ENCODE results near the gene UBASH3B. TPM values are rescaled to one million over a fixed set of nuclear protein-coding genes. Genes with fewer than 3 reads are reported as not detected.

Gene UBASH3B
- total RNA-seq, 1 donor from 2014 or later: 4.2 TPM

DNA sequence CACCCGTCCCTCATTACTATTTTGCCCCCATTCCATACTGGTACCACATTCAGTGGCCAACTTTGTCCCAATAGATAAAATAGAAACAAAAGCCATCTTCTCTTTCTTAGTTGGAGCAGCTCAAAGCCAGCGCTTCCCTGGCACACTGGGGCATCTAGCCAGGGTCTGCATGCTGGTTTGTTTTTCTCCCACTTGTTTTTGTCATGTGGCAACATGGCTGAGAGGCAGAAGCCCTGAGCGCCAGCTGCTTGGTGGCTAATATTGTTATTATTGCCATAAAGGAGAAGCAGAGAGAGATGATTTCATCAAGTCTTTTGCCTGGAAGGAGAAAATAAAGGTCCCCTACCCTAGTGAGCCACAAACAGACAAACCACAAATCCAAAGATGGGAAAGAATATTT lies 134.4 kb downstream of the UBASH3B start:
- no peak for DNase-seq (ENCODE audit: low spot score)
- intact Hi-C loops (cut with DNase I): no loop called here

DNA sequence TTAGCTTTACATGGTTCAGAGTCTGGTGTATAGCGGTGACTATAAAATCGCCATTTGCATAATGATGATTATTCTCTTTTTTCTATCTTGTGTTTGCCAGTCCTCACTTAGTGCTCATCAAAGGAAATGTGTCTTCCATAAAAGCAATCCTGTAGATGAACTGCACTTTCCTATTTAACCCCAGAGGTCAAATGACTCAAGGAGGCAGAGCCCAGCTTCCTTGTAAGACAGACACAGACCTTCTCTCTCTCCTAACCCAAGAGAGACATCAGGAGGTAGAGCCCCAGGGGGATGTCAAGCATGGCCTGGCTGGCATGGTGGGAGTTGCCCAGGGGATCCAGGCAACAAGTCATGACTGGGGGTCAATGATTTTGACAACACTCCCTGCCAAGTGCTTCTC lies 135.9 kb downstream of the UBASH3B start:
- DNase-seq (ENCODE audit: low spot score): no peak
- intact Hi-C loops (cut with DNase I): no loop called here

DNA sequence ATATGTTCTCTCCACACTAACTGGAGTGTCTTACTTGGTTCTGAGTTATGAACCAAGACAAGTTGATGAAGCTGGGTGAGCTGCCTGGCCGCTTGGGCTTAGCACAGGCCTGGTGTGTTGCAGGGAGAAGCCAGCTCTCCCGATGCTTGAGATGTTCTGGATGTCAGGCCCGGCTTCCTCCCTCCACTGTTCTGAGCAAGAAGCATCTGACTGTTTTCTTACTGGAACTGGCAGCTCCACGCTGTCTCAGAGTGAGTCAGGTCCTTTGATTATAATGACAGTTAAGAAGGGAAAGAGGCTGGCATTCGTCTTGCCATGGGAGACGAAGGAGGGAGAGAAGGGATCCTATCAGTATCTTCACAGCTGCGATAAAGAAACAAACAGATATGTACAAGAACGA lies 136.3 kb downstream of the UBASH3B start:
- intact Hi-C loops (cut with DNase I): no loop called here
- no peak for DNase-seq (ENCODE audit: low spot score)

DNA sequence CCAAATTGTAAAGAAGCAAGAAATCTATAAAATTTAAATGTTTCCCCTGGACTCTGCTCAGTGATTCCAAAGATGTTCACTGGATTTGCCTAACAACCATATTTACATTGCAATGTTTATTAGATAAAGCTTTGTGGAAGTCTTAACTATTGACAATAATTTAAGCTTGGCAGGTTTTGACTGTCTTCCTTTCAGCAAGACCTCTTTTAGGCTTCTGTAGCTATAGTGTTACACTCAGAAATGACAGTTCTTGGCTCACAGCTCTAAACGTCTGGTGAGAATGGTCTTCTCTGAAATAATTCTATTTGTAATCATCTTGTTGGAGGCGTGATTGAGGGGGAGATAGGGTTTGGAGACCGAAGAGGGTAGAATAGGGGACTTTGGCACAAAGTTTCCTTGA lies 138.0 kb downstream of the UBASH3B start:
- no peak for DNase-seq (ENCODE audit: low spot score)
- intact Hi-C loops (cut with DNase I): no loop called here

DNA sequence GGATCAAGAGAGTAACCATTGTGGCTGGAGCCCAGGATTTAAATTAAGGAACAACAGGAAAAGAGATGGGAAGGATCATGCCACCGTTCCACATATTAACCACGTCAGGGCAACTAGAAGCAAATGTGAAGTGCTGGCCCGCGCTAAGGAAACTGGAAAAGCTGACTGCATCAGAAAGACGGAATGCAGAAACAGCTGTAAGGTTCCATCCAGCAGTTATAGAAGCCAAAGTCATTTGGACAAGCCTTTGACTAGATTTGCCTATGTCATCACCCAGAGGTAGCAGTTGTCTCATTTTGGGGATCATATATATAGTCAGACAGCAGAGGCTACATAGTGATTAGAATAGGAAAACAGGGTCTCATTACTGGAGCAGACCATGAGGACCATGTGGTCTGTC lies 139.8 kb downstream of the UBASH3B start:
- intact Hi-C loops (cut with DNase I): no loop called here
- DNase-seq (ENCODE audit: low spot score): no peak

DNA sequence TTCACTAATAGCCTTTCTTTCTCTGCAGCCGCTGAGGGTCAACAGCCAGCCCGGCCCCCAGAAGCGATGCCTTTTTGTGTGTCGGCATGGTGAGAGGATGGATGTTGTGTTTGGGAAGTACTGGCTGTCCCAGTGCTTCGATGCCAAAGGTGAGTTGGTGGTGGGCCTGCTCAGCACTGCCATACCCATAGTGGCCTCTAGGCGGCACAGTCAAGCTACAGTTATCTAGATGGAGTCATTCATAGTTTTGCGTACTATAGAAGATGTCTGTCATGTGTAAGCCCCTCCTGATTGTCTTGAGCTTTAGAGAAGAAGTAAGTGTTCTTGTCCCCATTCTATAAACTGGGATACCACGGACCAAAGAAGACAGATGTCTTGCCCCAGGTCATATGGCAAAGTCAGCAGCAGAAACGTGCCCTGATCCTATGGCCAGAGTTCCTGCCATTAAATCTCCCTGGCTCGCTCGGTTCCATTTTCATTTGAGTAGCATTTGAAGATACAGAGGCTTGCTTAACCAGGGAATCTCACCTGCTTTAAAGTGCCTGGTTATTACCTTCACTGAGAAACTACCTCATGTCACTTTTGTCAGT lies 140.7 kb downstream of the UBASH3B start:
- DNase-seq (ENCODE audit: low spot score): no peak
- intact Hi-C loops (cut with DNase I): loop anchor here (2.0 kb wide), 1 partner anchor 57 kb away; no protein-coding TSS in a partner anchor

DNA sequence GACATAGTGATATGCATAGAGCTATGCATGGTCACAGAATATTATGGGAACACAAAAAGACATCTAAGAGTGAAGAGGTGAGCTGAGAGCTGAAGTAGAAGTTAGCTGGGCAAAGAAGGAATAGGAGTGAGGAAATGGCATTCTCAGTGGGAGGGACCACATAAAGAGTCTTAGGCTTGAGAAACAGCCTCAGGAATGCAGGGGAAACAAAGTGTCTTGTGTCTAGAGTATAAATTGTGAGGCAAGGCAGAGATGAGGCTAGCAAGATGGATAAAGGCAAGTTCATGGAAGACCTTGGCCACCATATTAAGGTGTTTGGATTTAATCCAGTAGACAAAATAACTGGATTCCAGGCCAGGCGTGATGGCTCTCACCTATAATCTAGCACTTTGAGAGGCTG lies 142.1 kb downstream of the UBASH3B start:
- no peak for DNase-seq (ENCODE audit: low spot score)
- intact Hi-C loops (cut with DNase I): loop anchor here (2.0 kb wide), 1 partner anchor 55 kb away; no protein-coding TSS in a partner anchor

DNA sequence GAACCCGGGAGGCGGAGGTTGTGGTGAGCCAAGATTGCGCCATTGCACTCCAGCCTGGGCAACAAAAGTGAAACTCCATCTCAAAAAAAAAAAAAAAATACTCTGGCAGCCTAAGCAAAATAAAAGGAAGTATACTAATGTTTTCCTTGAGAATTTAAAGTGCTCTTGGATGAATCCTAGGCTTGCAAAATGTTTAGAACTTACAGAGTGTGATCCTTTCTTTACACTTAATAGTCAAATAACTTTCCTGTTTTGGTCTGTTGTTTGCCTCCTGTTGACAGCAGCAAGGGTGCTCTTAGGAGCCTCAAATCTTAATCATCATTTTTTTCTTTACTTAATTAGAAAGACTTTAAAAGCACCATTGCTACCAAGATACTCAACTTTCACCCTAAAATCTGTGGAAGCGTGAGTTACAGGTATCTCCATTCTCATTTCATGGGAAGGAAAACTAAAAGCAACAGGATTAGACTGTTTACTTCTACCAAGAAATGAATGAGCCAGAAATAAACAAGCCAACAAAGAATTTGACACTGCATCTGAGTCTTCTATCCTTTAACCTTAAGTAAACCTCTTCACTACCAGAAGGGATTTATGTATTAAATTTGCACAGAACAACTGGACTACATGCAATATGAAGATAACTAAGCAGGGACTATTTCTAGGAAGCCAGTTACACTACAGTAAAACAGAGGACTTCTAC lies 144.0 kb downstream of the UBASH3B start:
- no peak for DNase-seq (ENCODE audit: low spot score)
- intact Hi-C loops (cut with DNase I): no loop called here

DNA sequence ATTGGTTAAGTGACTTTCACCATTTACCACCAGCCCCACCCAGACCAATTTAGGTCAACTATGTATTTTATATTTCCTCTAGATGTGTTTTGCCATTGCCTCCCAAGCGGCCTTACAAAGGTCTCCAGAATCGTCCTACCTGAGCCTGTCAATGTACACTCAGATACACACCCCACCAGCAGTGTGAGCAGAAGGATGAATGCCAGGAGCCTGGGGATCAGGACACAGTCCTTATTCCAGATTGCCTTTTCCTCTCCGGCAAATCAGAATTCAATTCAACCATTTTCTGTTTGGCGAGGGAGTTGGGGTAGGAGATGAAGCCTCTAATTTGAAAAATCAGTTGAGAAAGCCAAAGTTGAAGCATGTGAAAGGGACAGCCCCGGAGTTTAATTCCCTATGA lies 147.4 kb downstream of the UBASH3B start:
- no peak for DNase-seq (ENCODE audit: low spot score)
- intact Hi-C loops (cut with DNase I): no loop called here

DNA sequence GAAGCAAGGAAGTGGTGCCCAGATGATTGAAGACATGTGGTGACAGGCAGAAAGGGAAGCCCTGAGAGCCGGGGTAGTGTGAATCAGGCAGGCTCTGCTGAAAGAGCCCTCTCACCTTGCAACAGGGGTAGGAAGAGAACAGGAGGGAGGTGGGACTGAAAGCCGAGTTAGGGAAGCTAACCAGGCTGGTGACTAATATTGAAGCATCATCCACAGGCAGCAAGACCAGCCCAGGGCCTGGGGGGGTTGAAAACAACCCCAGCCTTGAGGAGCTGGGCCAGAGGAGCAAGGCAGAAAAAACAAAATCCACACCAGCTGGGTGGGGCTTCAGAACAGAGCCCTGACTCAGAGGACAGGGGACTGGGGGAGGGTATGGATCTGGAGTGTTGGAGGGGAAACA lies 147.8 kb downstream of the UBASH3B start:
- intact Hi-C loops (cut with DNase I): no loop called here
- DNase-seq (ENCODE audit: low spot score): no peak

DNA sequence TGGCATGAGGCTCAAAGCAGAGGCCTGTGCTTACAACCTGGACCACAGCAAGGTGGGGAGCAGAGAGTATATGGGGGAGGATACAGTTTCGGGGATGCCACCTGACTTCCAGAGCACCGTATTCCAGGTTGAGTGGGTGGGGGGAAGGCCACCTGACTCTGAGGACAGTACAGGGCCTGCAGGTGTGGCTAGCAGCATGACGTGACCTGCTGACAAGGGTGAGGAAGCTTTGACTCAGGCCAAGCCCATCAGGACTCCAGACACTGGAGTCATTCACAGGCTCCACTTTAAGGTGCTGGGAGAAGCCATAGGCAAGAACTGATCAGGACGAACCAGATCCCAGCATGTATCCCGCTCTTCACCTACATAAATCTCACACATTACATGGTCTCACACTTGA lies 148.2 kb downstream of the UBASH3B start:
- intact Hi-C loops (cut with DNase I): no loop called here

DNA sequence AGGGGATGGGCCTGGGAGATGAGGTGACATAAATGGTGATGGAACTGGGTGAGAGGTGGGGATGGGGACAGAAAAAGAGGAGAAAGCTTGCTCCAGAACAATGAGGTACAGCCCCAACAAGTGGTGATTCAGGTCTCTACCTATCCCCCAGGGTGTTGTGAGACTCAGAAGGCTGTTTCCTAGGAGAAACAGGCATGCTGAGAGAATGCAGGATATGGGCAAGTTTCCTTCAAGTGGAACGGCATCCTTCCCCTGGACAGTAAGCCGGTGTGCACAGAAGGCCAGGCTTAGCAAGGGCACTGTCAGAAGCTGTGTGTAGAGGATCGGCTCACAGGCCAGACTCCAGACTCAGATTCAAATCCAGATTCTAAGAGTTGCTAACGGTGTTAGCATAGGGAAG lies 148.6 kb downstream of the UBASH3B start:
- no peak for DNase-seq (ENCODE audit: low spot score)
- intact Hi-C loops (cut with DNase I): no loop called here

More for the DNA sequence above, 148.2 kb downstream of the UBASH3B start:
- DNase-seq (ENCODE audit: low spot score): no peak

DNA sequence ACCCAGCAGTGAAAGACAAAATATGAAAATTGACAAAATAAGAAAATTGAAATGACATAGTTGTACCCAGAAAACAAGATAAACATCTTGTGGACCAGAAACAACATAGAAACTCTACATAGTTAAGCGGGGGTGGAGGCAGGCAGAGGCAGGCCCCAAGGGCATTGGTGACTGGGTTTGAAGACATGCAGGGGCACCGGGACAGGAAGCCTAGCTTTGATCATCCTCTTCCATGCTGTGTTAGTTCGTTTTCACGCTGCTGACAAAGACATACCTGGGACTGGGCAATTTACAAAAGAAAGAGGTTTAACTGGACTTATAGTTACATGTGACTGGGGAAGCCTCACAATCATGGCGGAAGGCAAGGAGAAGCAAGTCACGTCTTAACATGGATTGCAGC lies 149.3 kb downstream of the UBASH3B start:
- intact Hi-C loops (cut with DNase I): no loop called here
- no peak for DNase-seq (ENCODE audit: low spot score)

DNA sequence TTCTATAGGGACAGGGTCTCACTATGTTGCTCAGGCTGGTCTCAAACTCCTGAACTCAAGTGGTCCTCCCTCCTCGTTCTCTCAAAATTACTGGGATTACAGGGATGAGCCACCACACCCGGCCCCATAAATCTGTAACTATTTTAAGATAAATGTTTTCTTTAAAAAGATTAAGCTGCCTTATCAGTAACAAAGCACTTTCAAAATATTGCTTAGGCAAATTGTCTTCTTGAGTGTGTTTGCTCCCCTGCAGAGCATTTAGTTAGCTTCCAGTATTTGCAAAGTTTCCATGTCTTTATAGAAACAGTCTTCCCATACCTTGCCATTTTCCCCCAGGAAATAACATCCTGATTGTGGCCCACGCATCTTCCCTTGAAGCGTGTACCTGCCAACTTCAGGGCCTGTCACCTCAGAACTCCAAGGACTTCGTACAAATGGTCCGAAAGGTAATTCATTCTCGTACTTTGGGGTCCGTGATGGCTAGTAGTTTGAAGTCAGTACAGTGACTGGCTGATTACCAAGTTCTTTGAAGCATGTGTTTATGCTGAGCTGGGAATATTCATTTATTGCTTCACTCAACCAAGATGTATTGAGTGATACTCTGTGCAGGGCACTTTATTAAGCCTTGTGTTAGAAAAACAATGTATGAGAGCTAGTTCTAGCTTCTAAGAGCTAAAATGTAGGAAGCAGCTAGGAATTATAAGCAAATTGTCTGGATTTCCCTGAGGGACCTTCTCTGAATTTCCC lies 152.4 kb downstream of the UBASH3B start:
- intact Hi-C loops (cut with DNase I): no loop called here

DNA sequence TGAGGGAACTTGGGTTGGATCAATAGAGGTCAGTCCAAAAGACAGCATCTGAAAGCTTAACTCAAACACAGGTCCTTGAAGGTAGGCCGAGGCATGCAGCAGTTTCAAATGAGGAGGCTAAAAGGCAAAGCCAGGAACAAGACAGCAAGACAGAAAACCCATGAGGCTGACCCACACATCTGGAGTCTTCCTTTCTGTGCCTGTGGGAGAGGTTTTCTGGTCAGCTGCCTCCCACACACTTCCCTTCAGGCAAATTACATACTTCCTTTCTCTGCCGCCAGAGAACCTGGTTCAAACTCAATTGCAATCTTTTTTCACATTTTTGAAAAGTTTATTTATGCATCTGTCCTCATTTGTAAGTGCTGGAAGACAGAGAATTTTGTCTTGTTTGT lies 153.0 kb downstream of the UBASH3B start:
- intact Hi-C loops (cut with DNase I): no loop called here

More for the DNA sequence above, 152.4 kb downstream of the UBASH3B start:
- DNase-seq (ENCODE audit: low spot score): no peak

DNA sequence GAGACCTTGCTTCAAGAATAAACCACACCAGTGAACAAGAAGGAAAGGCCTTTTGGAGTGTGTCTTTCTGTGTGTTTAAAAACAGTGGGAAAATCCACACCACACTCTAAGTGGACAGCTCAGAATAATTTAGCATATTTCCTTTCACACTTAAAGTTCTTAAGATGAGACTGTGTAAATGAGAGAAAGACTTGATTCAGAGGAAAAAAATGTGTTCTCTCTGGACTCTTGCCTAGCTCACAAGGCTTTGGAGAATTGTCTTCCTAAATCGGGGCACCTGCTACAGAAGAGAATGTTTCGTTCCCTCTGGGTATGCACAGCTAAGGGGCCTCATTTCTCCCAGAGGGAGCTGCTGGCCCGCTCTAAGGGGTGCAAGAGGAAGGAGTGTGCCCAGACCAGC lies 154.3 kb downstream of the UBASH3B start:
- intact Hi-C loops (cut with DNase I): no loop called here

More for the DNA sequence above, 153.0 kb downstream of the UBASH3B start:
- DNase-seq (ENCODE audit: low spot score): peak; percentile 78

DNA sequence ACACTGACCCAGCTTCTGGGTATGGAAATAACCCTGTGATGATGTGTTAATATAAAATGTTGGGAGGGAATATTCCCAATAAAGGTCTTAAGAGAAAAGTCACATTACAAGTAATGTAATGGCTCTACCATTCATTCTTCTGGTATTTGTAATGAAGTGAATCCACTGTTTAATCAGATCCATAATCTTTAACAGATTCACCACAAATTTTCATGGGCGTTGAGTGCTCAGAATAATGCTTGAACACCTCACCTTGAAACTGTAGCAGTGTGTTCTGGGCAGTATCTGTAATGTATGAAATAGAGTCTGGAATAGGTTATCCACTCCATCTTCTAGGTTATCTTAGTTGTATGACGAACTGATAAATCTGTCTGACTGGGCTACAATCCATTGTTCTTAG lies 156.2 kb downstream of the UBASH3B start:
- intact Hi-C loops (cut with DNase I): no loop called here
- no peak for DNase-seq (ENCODE audit: low spot score)

More for the DNA sequence above, 154.3 kb downstream of the UBASH3B start:
- no peak for DNase-seq (ENCODE audit: low spot score)

DNA sequence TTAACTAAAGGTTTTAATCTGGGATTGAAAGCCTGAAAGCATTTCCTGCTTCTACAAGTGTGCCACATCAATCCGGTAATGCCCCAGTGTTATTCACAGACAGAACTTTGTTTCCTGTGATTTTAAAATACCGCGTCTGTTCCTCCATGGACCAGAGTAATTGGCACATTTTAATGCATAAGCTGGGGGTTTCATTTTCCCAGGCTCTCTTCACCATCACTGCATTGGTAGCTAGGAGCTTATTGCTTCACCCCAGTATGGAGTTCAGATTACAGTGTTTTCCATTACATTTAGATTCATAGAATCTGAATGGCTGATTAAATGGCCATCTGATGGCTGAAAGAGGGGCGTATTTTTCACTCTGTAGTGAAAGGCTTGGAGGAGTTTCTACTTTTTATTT lies 157.1 kb downstream of the UBASH3B start:
- DNase-seq (ENCODE audit: low spot score): no peak
- intact Hi-C loops (cut with DNase I): no loop called here

DNA sequence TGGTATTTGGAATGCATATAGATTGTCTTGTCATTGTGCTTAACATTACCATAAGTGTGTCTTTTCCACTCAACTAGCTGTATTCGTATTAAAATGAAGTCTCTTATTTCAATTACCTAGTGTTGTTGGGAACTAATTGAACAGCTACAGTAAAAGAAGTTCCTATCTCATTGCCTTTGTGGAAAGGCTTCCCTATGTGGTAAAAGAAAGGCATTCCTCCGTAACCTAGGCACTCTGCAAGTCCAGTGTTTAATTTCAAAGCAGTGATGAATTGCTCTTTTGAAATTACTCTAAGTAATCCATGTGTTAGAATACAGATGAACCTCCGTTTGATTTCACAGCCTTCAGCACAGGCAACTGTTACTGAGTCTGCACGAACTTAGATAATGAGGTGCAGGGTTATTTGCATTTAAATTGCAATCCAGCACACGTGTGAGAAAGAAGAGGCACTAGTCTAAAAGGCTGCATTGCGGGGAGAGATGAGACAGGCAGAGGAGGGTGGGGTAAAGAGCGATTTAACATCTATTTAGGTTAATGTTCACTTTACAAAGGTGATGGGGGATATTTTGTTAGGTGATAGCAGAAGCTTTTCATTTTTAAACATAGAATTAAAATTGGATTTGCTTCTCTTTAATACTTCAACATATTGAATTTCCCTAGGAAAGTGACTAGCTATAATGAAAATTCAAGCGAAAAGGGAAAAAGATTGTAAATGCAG lies 157.8 kb downstream of the UBASH3B start:
- DNase-seq (ENCODE audit: low spot score): no peak
- intact Hi-C loops (cut with DNase I): no loop called here

DNA sequence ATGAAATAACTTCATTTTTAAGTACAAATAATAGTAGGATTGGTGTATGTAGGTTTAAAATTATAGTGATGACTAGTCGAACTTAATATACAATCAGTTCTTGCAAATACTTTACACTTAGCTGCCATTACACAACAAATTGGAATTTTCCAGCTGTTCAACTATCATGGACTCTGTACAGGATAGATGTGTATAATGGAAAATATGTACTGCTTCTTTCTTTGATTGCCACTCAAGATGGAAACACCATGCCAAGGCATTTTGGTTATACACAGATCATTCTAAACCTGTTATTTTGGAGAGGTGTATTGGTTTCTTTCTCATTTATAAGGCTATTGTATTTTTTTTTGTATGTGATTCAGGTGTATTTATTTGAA lies 158.4 kb downstream of the UBASH3B start:
- DNase-seq (ENCODE audit: low spot score): no peak
- intact Hi-C loops (cut with DNase I): no loop called here
